Measurements from ENCODE around the gene GLT8D1. TPM values are rescaled to one million over a fixed set of nuclear protein-coding genes. Genes with fewer than 3 reads are reported as not detected.

Gene GLT8D1
- total and polyA plus RNA-seq, 2 of the 13 experiments (the other 11 are each of a cell fraction or from before 2014, with no cell fraction given): 110 to 121 TPM

- TF ChIP-seq ZNF18 (CRISPR knock-in tag; IDR thresholded peaks at IDR 0.05; ENCODE audit: insufficient replicate concordance) (no peak), ZNF431 (CRISPR knock-in tag; IDR thresholded peaks at IDR 0.05; ENCODE audit: borderline replicate concordance, low read depth) (peak; percentile 47), ZNF441 (CRISPR knock-in tag; IDR thresholded peaks at IDR 0.05; ENCODE audit: borderline replicate concordance) (peak; percentile 14; the same call in 1 of the 2 replicates), SETDB1 (CRISPR knock-in tag; IDR thresholded peaks at IDR 0.05; ENCODE audit: borderline replicate concordance) (no peak), ZNF292 (CRISPR knock-in tag; IDR thresholded peaks at IDR 0.05; ENCODE audit: borderline replicate concordance, low read depth) (no peak), NR2F1 (CRISPR knock-in tag; IDR thresholded peaks at IDR 0.05) (peak; percentile 93 to 95), TOE1 (CRISPR knock-in tag; IDR thresholded peaks at IDR 0.05) (0 out of 2 replicates have a peak, but pooled peaks have one; percentile 19), ZBTB46 (CRISPR knock-in tag; IDR thresholded peaks at IDR 0.05; ENCODE audit: borderline replicate concordance) (no peak), ZNF792 (CRISPR knock-in tag; IDR thresholded peaks at IDR 0.05) (no peak), GATAD2A (CRISPR knock-in tag; IDR thresholded peaks at IDR 0.05) (peak; percentile 88), ATF1 (CRISPR knock-in tag; IDR thresholded peaks at IDR 0.05) (no peak), ETV6 (CRISPR knock-in tag; conservative IDR thresholded peaks at IDR 0.05) (no peak), MATR3 (CRISPR knock-in tag; IDR thresholded peaks at IDR 0.05) (no peak), ZFX (CRISPR knock-in tag; IDR thresholded peaks at IDR 0.05; ENCODE audit: low read depth) (peak; percentile 60), RFXANK (CRISPR knock-in tag; IDR thresholded peaks at IDR 0.05) (0 out of 2 replicates have a peak, but pooled peaks have one; percentile 44), SIN3B (IDR thresholded peaks at IDR 0.05; ENCODE audit: low read length) (no peak), ZKSCAN1 (IDR thresholded peaks at IDR 0.05; ENCODE audit: low read length) (no peak)
- TF ChIP-seq, protein P1, sequence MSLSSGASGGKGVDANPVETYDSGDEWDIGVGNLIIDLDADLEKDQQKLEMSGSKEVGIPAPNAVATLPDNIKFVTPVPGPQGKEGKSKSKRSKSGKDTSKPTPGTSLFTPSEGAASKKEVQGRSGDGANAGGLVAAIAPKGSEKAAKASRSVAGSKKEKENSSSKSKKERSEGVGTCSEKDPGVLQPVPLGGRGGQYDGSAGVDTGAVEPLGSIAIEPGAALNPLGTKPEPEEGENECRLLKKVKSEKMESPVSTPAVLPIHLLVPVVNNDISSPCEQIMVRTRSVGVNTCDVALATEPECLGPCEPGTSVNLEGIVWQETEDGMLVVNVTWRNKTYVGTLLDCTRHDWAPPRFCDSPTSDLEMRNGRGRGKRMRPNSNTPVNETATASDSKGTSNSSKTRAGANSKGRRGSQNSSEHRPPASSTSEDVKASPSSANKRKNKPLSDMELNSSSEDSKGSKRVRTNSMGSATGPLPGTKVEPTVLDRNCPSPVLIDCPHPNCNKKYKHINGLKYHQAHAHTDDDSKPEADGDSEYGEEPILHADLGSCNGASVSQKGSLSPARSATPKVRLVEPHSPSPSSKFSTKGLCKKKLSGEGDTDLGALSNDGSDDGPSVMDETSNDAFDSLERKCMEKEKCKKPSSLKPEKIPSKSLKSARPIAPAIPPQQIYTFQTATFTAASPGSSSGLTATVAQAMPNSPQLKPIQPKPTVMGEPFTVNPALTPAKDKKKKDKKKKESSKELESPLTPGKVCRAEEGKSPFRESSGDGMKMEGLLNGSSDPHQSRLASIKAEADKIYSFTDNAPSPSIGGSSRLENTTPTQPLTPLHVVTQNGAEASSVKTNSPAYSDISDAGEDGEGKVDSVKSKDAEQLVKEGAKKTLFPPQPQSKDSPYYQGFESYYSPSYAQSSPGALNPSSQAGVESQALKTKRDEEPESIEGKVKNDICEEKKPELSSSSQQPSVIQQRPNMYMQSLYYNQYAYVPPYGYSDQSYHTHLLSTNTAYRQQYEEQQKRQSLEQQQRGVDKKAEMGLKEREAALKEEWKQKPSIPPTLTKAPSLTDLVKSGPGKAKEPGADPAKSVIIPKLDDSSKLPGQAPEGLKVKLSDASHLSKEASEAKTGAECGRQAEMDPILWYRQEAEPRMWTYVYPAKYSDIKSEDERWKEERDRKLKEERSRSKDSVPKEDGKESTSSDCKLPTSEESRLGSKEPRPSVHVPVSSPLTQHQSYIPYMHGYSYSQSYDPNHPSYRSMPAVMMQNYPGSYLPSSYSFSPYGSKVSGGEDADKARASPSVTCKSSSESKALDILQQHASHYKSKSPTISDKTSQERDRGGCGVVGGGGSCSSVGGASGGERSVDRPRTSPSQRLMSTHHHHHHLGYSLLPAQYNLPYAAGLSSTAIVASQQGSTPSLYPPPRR (CRISPR knock-in tag; IDR thresholded peaks at IDR 0.05; ENCODE audit: borderline replicate concordance): peak; percentile 94
- TF ChIP-seq, protein P2, sequence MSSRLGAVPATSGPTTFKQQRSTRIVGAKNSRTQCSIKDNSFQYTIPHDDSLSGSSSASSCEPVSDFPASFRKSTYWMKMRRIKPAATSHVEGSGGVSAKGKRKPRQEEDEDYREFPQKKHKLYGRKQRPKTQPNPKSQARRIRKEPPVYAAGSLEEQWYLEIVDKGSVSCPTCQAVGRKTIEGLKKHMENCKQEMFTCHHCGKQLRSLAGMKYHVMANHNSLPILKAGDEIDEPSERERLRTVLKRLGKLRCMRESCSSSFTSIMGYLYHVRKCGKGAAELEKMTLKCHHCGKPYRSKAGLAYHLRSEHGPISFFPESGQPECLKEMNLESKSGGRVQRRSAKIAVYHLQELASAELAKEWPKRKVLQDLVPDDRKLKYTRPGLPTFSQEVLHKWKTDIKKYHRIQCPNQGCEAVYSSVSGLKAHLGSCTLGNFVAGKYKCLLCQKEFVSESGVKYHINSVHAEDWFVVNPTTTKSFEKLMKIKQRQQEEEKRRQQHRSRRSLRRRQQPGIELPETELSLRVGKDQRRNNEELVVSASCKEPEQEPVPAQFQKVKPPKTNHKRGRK (CRISPR knock-in tag; IDR thresholded peaks at IDR 0.05): no peak
Observed at GRCh38 chr3:52704611-52705437, 767 bp downstream of the GLT8D1 start (continued).

All from HepG2 (cell line).